Adrenal gland (tissue), 5 donors: ENCODE measurements around the gene PRDM16.

ENCODE experiments used
- CTCF ChIP-seq, 6 experiments: fragments of 450-650 bp in 4 of 6; fragments of 200-600 bp in 2 of 6; sonication (generic) in 1 of 6; IDR thresholded peaks; 1 replicate in 5 of 6; 2 replicates in 1 of 6; pipeline versions ENCODE4 v1.5.1 to v1.8.0; 2016 to 2021; ENCODE audit warnings: antibody characterized with exemption in 6 of 6, mild to moderate bottlenecking in 2 of 6, moderate library complexity in 1 of 6
- POLR2A ChIP-seq, 2 donors: fragments of 450-650 bp; IDR thresholded peaks; one replicate each; pipeline ENCODE4 v1.6.1; 2017; ENCODE audit warnings: antibody characterized with exemption in 2 of 2, mild to moderate bottlenecking in 2 of 2, moderate library complexity in 1 of 2
- donor health status: DM: no; HTN: no; CAD: no.

GRCh38 chr1:3409366-3410141 lies 340.6 kb downstream of the PRDM16 start:
- TF ChIP-seq POLR2A (IDR thresholded peaks at IDR 0.05) = no peak
- no peak for TF ChIP-seq CTCF (IDR thresholded peaks at IDR 0.05)
